Choroid plexus epithelial cell (primary cell): ENCODE data around the gene TXNRD2.
A peak's percentile ranks its signal among the peaks of the same experiment; 100 is the strongest.

ENCODE experiments used
- DNase-seq: peaks from one replicate; pipeline ENCODE4 v3.0.0-alpha.2; 2010; ENCODE audit warnings: low read depth
- H3K4me3 ChIP-seq: 2 replicates; pipeline ENCODE4 v1.5.1; 2011; ENCODE audit warnings: low read depth, mild to moderate bottlenecking, control low read depth, low read length, moderate library complexity
- TF ChIP-seq, protein P1 (sequence below): conservative IDR thresholded peaks from 2 replicates; pipeline ENCODE4 v1.5.1; 2011; ENCODE audit warnings: low read depth, mild to moderate bottlenecking, control low read depth, inconsistent platforms, low read length, moderate library complexity

TXNRD2 gene

DNA sequence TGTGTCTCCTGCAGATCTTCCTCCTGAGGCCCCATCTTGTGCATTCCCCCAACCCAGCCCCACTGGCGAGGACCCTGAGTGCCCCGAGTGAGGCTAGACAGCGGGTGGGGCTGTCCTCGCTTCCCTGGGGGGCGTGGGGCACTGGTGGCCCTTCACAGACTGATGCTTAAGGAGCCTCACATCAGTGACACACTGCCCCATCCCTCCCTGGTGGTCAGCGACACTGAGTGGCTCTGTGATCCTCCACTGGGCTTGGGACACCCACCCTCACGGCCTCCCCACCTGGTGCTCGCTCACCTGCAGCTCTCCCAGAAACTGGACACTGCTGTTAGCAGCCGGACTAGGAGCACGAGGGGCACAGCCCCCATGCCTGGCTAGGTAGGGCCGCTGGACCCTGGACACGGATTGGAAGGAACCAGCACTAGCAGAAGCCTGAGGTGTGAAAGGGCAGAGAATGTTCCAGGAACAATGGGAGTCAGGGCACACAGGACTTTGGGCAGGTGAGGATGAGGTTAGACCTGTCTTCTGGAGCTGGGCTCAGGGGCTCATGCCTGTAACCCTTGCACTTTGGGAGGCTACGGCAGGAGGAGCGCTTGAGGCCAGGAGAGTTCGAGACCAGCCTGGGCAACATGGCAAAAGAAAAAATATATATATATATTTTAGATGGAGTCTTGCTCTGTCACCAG is 23.2 kb upstream of the TXNRD2 start:
- H3K4me3 ChIP-seq, result no peak overlapping the region
- no peak for DNase-seq
- TF ChIP-seq, protein P1, sequence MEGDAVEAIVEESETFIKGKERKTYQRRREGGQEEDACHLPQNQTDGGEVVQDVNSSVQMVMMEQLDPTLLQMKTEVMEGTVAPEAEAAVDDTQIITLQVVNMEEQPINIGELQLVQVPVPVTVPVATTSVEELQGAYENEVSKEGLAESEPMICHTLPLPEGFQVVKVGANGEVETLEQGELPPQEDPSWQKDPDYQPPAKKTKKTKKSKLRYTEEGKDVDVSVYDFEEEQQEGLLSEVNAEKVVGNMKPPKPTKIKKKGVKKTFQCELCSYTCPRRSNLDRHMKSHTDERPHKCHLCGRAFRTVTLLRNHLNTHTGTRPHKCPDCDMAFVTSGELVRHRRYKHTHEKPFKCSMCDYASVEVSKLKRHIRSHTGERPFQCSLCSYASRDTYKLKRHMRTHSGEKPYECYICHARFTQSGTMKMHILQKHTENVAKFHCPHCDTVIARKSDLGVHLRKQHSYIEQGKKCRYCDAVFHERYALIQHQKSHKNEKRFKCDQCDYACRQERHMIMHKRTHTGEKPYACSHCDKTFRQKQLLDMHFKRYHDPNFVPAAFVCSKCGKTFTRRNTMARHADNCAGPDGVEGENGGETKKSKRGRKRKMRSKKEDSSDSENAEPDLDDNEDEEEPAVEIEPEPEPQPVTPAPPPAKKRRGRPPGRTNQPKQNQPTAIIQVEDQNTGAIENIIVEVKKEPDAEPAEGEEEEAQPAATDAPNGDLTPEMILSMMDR, result no peak

DNA sequence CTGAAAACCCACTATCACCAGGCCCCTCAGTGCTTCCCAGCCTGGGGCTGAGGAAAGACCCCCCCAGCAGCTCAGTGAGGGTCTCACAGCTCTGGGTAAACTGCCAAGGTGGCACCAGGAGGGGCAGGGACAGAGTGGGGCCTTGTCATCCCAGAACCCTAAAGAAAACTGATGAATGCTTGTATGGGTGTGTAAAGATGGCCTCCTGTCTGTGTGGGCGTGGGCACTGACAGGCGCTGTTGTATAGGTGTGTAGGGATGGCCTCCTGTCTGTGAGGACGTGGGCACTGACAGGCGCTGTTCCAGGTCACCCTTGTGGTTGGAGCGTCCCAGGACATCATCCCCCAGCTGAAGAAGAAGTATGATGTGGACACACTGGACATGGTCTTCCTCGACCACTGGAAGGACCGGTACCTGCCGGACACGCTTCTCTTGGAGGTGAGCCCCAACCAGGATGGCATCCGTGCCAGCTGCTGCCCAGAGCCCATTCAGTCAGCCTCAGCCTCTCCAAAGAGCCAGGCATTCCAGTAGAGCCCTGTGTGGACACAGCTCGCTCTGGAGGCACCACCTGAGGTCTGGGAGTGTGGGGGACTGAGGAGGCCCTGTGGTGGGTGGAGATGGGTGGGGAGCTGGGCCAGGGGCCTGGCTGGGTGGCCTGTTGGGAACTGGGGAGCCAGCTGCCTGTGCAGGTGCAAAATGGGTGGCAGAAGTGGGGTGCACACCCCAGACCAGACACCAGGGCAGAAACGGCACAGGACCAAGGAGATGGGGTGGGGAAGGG is 22.4 kb upstream of the TXNRD2 start:
- no peak for DNase-seq
- TF ChIP-seq, protein P1, result no peak
- no peak overlapping the region for H3K4me3 ChIP-seq

DNA sequence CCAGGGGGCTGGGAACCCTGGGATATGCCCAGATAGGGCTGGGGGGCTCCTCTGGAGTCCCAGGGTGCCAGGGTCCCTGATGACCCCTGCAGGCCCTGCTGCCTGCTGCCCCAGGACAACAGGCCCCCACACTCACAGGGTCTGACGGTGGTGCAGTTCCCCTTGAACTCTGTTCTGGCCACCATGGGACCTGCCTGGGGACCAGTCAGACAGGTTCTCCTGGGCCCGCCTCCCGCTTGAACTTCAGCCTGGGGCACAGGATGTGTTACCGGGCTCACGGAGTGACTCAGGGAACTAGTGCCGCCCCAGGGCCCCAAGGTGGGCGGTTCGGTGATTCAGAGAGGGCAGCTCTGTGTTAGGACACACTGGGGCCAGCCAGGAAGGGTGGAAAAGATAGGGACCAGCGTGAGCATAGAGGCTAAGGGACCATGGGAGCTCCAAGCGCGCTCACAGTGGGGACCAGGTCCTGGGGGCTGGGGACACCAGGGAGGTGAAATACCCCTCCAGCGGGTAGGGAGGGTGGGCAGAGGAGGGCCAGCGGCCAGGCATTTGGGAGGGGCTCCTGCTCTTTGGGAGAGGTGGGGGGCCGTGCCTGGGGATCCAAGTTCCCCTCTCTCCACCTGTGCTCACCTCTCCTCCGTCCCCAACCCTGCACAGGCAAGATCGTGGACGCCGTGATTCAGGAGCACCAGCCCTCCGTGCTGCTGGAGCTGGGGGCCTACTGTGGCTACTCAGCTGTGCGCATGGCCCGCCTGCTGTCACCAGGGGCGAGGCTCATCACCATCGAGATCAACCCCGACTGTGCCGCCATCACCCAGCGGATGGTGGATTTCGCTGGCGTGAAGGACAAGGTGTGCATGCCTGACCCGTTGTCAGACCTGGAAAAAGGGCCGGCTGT is 21.5 kb upstream of the TXNRD2 start:
- no peak overlapping the region for H3K4me3 ChIP-seq
- TF ChIP-seq, protein P1, result no peak
- DNase-seq, result no peak

DNA sequence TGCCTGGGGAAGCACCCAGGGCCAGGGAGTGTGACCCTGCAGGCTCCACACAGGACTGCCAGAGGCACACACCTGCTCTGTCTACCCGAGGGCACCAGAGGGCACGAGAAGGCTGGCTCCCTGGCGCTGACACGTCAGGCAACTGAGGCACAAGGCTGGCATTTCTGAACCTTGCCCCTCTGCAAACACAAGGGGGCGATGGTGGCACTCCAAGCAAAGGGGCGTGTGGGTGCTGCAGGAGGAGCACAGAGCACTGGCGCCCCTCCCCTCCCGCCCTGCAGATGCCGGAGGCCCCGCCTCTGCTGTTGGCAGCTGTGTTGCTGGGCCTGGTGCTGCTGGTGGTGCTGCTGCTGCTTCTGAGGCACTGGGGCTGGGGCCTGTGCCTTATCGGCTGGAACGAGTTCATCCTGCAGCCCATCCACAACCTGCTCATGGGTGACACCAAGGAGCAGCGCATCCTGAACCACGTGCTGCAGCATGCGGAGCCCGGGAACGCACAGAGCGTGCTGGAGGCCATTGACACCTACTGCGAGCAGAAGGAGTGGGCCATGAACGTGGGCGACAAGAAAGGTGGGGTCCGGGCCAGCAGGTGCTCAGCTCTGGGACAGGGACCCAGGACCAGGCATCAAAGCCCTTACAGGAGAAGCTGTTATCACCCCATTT is 20.8 kb upstream of the TXNRD2 start:
- H3K4me3 ChIP-seq, result no peak overlapping the region
- peak; percentile 87 for DNase-seq
- TF ChIP-seq, protein P1, result peak; percentile 80

DNA sequence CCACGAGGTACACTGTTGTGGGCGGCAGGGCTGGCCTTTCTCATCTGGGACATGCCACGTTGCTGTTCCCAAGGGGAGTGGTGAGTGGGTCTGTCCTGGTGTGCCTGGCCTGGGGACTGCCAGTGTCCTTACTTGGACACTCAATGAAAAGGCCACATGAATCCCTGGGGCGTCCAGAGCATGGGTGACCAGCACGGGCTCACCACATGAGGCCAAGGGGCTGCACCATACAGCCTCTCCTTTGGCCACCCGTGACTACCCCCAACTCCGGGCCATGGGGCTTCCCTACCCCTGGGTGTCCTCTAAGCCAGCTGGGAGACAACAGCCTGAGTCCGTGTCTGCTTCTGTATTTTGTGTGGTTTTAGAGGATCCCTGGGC is 20.2 kb upstream of the TXNRD2 start:
- no peak overlapping the region for H3K4me3 ChIP-seq
- no peak for DNase-seq
- TF ChIP-seq, protein P1, result no peak

DNA sequence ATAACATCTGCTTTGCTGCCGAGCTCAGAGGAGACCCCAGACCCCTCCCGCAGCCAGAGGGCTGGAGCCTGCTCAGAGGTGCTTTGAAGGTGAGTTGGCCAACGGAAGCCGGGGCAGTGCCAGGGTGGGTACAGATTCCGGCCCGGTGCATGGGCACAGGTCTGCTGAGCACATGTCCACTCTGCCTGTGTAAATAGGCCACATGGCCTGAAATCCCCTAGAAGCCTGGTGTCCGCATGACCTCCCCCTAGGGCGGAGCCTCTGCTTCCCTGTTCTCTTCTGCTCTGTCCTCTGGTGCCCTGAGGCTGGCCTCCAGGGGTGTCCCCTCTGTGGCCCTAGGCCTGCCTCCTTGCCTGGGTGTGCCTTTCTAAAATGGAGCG is 19.6 kb upstream of the TXNRD2 start:
- no peak overlapping the region for H3K4me3 ChIP-seq
- TF ChIP-seq, protein P1, result no peak
- no peak for DNase-seq
